Tibial nerve (tissue), 4 donors: ENCODE results near the gene CEACAM18. TPM values are rescaled to one million over a fixed set of nuclear protein-coding genes. Genes with fewer than 3 reads are reported as not detected.

ENCODE experiments used
- DNase-seq, 2 donors: peaks; one replicate each; pipeline ENCODE4 v3.0.0-alpha.2; 2019; ENCODE audit warnings: low spot score in 2 of 2
- H3K27ac ChIP-seq, 4 donors: fragments of 200-600 bp; sonication (generic) in 3 of 4; one replicate each; pipeline ENCODE4 v1.5.1; 2017 to 2019; ENCODE audit warnings: mild to moderate bottlenecking in 1 of 4
- H3K27me3 ChIP-seq, 2 donors: fragments of 200-600 bp; sonication (generic) in 1 of 2; one replicate each; pipeline versions ENCODE4 v1.5.1 to v1.6.0; 2017 to 2019
- H3K36me3 ChIP-seq, 3 donors: fragments of 200-600 bp; sonication (generic); one replicate each; pipeline ENCODE4 v1.5.1; 2018 to 2019
- H3K4me1 ChIP-seq, 4 donors: fragments of 200-600 bp; sonication (generic) in 3 of 4; one replicate each; pipeline ENCODE4 v1.5.1; 2017 to 2019
- H3K4me3 ChIP-seq, 4 donors: fragments of 200-600 bp; sonication (generic) in 3 of 4; one replicate each; pipeline ENCODE4 v1.5.1; 2017 to 2019; ENCODE audit warnings: mild to moderate bottlenecking in 1 of 4, moderate library complexity in 1 of 4
- H3K9me3 ChIP-seq, 4 donors: fragments of 200-600 bp; sonication (generic) in 3 of 4; one replicate each; pipeline ENCODE4 v1.5.1; 2017 to 2019
- CTCF ChIP-seq, 5 experiments: fragments of 200-600 bp in 3 of 5; fragments of 450-650 bp in 2 of 5; sonication (generic) in 3 of 5; IDR thresholded peaks; one replicate each; pipeline ENCODE4 v1.5.1; 2016 to 2019; ENCODE audit warnings: antibody characterized with exemption in 5 of 5, mild to moderate bottlenecking in 3 of 5, moderate library complexity in 2 of 5
- EP300 ChIP-seq, 2 donors: sonication (generic); formaldehyde crosslinking; IDR thresholded peaks; one replicate each; pipeline ENCODE4 v1.6.1; 2017; ENCODE audit warnings: antibody characterized with exemption in 2 of 2, mild to moderate bottlenecking in 1 of 2
- POLR2A ChIP-seq, 2 donors: fragments of 450-650 bp; IDR thresholded peaks; one replicate each; pipeline ENCODE4 v1.6.1; 2017; ENCODE audit warnings: antibody characterized with exemption in 2 of 2, mild to moderate bottlenecking in 2 of 2, moderate library complexity in 2 of 2
- WGBS, 2 donors: methylation state at CpG; one replicate each; pipeline ENCODE4 v1.1.5; 2018; 5-methylcytosine and 5-hydroxymethylcytosine counted together
- total RNA-seq, 4 donors: library from RNA; depleted of rRNA; stranded (reverse); fragments of >200 nt; gene quantifications; one replicate each; pipeline ENCODE4 v1.1.0, GENCODE V29; 2016

The CEACAM18 gene
- total RNA-seq, 4 donors from 2014 or later, result not detected

- H3K27me3 ChIP-seq, result peaks cover 0 to 8% of the 10 kb centered on the region in 2 donors
- H3K4me1 ChIP-seq, result no peaks in the 10 kb centered on the region
- no peak for TF ChIP-seq POLR2A (IDR thresholded peaks at IDR 0.05)
- no peak for TF ChIP-seq CTCF (IDR thresholded peaks at IDR 0.05)
- TF ChIP-seq EP300 (IDR thresholded peaks at IDR 0.05), result no peak
- no peaks in the 10 kb centered on the region for H3K36me3 ChIP-seq
- 75 to 76% methylated on average over 4 of the region's 4 CpGs for WGBS, 2 donors
- H3K27ac ChIP-seq, result no peak overlapping the region
- H3K9me3 ChIP-seq, result no peaks in the 10 kb centered on the region
- no peak overlapping the region for H3K4me3 ChIP-seq
- DNase-seq, result no peak
Measured at GRCh38 chr19:51467864-51468544, 10.3 kb upstream of the CEACAM18 start.

GRCh38 chr19:51468545-51468920 is 9.8 kb upstream of the CEACAM18 start:
- Histone ChIP-seq H3K36me3 (no peaks in the 10 kb centered on the region), H3K4me1 (no peaks in the 10 kb centered on the region), H3K27ac (no peak overlapping the region), H3K9me3 (no peaks in the 10 kb centered on the region), H3K4me3 (no peak overlapping the region), H3K27me3 (peaks cover 0 to 13% of the 10 kb centered on the region in 2 donors)
- no peak for DNase-seq
- no peak for TF ChIP-seq CTCF (IDR thresholded peaks at IDR 0.05)
- no peak for TF ChIP-seq EP300 (IDR thresholded peaks at IDR 0.05)
- TF ChIP-seq POLR2A (IDR thresholded peaks at IDR 0.05), result no peak
- 70 to 81% methylated on average over 2 of the region's 2 CpGs for WGBS, 2 donors

DNA sequence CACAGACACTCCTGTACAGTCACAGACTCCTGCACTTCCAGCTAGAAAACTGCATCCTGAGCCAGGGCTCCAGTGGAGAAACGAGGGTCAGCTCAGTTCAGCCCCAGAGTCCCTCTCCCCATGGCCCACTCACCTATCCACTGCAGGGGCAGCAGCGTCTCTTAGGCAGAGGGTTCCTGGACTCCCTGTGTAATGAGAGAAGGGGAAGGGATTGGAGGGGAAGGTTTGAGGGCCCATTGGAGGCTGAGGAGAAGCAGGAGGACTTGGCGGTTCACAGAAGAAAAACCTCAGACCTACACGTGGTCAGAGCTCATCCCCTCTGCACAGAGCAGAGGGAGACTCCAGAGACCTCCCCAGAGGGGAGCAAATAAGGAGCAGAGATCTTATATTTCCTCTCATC is 9.2 kb upstream of the CEACAM18 start:
- TF ChIP-seq POLR2A (IDR thresholded peaks at IDR 0.05), result no peak
- TF ChIP-seq CTCF (IDR thresholded peaks at IDR 0.05), result no peak
- TF ChIP-seq EP300 (IDR thresholded peaks at IDR 0.05), result no peak
- Histone ChIP-seq H3K36me3 (no peaks in the 10 kb centered on the region), H3K27me3 (peaks cover 0 to 15% of the 10 kb centered on the region in 2 donors), H3K27ac (no peak overlapping the region), H3K4me1 (no peaks in the 10 kb centered on the region), H3K4me3 (no peak overlapping the region), H3K9me3 (no peaks in the 10 kb centered on the region)
- WGBS, 2 donors, result 34 to 38% methylated on average over 4 of the region's 4 CpGs
- no peak for DNase-seq

DNA sequence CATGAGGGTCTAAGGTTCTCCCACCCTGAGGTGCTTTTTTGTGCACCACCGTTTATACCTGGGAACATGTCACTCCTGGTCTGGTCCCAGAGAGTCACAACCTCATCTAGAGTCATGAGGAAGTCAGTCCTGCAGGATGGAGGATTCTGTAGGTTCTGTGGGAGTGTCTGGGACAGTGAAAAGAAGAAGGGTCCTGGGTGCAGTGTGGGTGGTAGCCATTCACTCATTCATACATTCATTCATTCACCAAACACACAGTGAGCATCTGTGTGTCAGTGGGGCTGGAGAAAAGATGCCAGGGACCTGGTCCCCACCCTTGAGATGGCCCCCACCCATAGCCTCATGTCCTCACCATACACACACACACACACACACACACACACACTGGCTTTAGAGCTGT is 8.7 kb upstream of the CEACAM18 start:
- WGBS, 2 donors, result 22 to 71% methylated on average over 1 of the region's 1 CpG
- Histone ChIP-seq H3K27me3 (peaks cover 0 to 19% of the 10 kb centered on the region in 2 donors), H3K4me1 (no peaks in the 10 kb centered on the region)

More for the DNA sequence above, 8.7 kb upstream of the CEACAM18 start:
- TF ChIP-seq CTCF (IDR thresholded peaks at IDR 0.05), result no peak
- no peak for TF ChIP-seq POLR2A (IDR thresholded peaks at IDR 0.05)
- DNase-seq, result no peak
- Histone ChIP-seq H3K27ac (no peak overlapping the region), H3K9me3 (no peaks in the 10 kb centered on the region), H3K4me3 (no peak overlapping the region), H3K36me3 (no peaks in the 10 kb centered on the region)
